NCI-H146 treated with DMSO at 0.1 percent for 48 hours (cell line): ENCODE measurements around the gene KRTAP27-1.

Source experiments
- DNase-seq: peaks from one replicate; lab custom pipeline; 2025; ENCODE audit not compliant: unreplicated experiment; lab: John Stamatoyannopoulos, UW

The KRTAP27-1 gene

DNA sequence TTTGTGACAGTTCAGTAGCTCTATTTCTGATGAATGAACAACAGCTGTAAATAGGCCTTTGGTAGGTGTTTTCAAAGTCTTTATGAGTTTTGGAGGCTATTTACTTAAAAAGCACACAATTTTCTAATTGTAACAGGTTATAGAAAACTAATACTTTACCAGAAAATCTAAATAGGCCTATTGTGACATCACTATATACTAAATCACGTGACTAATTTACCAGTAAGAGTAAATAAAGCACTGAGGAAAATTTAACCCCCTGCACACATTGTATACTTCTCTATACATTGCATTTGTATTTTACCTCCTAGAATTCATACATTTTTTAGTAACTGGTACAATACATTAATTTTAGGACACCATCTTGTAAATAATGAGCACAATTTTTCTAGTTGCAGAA, 32.4 kb downstream of the KRTAP27-1 start:
- no peak for DNase-seq

DNA sequence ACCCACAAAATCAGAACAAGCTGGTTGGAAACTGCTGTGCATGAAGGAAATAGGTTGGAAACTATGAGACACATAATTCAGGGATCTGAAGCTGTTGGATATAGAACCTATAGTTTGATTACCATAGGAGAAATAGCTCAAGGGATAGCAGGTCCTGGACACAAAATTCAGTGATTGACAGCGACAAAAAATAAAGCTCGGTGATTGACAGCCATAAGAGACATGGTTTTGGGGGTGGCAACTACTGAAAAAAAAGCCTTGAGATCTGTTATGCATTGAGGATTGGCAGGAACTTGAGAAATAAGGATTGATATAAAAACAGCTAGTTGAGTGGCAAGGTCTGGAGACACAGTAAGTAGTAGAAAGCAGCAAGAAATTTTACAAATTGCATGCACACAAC, 48.3 kb downstream of the KRTAP27-1 start, which contains the start of gene KRTAP25-1:
KRTAP25-1 (minus strand) TSS at position 300 of the 400 bp plus-strand sequence; CDS start at position 276, 24 bp downstream.
- no peak for DNase-seq
